Vagina (tissue), 2 donors: ENCODE measurements around the gene CTNNB1.

Source experiments
- CTCF ChIP-seq, 3 experiments: fragments of 450-650 bp in 2 of 3; fragments of 200-600 bp in 1 of 3; sonication (generic) in 1 of 3; IDR thresholded peaks; one replicate each; pipeline ENCODE4 v1.5.1; 2017 to 2019; ENCODE audit warnings: antibody characterized with exemption in 3 of 3, mild to moderate bottlenecking in 2 of 3, moderate library complexity in 2 of 3
- POLR2A ChIP-seq, 2 donors: fragments of 450-650 bp; IDR thresholded peaks; one replicate each; pipeline ENCODE4 v1.6.1; 2017; ENCODE audit warnings: antibody characterized with exemption in 2 of 2, mild to moderate bottlenecking in 2 of 2, moderate library complexity in 2 of 2

GRCh38 chr3:41274944-41275668 is 75.8 kb downstream of the CTNNB1 start:
- TF ChIP-seq CTCF (IDR thresholded peaks at IDR 0.05) (no peak), POLR2A (IDR thresholded peaks at IDR 0.05) (no peak)
